Fibroblast of lung (primary cell): ENCODE results near the gene LHFPL2. TPM values are rescaled to one million over a fixed set of nuclear protein-coding genes. Genes with fewer than 3 reads are reported as not detected.

Experiments used
- DNase-seq, 2 donors: peaks; one replicate each; pipeline versions ENCODE4 v3.0.0 to v3.0.0-alpha.2; 2010; ENCODE audit warnings: low read depth in 2 of 2
- H2AFZ ChIP-seq: 2 replicates; pipeline ENCODE4 v1.5.1; 2012; ENCODE audit warnings: low read length, control low read depth, inconsistent platforms
- H3K27ac ChIP-seq: 2 replicates; pipeline ENCODE4 v1.5.1; 2011; ENCODE audit warnings: low read length, control low read depth; ENCODE audit not compliant: insufficient read depth
- H3K27me3 ChIP-seq: 2 replicates; pipeline ENCODE4 v1.5.1; 2011; ENCODE audit warnings: mild to moderate bottlenecking, low read length; ENCODE audit not compliant: control insufficient read depth, insufficient read depth
- H3K36me3 ChIP-seq: 2 replicates; pipeline ENCODE4 v1.5.1; 2011; ENCODE audit warnings: low read length; ENCODE audit not compliant: control insufficient read depth, insufficient read depth
- H3K4me1 ChIP-seq: 2 replicates; pipeline ENCODE4 v1.5.1; 2011; ENCODE audit warnings: low read length; ENCODE audit not compliant: control insufficient read depth, insufficient read depth; ENCODE audit errors: extremely low read depth
- H3K4me2 ChIP-seq: 2 replicates; pipeline ENCODE4 v1.5.1; 2011; ENCODE audit warnings: low read length, control low read depth; ENCODE audit not compliant: insufficient read depth; ENCODE audit errors: extremely low read depth
- H3K4me3 ChIP-seq, 4 experiments: fragments of 200-600 bp in 1 of 4; sonication (generic) in 1 of 4; replicated peaks in 1 of 4; 2 replicates each; pipeline ENCODE4 v1.5.1; 2011 to 2016; ENCODE audit warnings: low read length in 4 of 4, low read depth in 3 of 4, mild to moderate bottlenecking in 3 of 4, control low read depth in 2 of 4, inconsistent platforms in 1 of 4, mixed read lengths in 1 of 4; ENCODE audit not compliant: insufficient read depth in 1 of 4; ENCODE audit errors: control extremely low read depth in 1 of 4
- H3K79me2 ChIP-seq: 2 replicates; pipeline ENCODE4 v1.5.1; 2012; ENCODE audit warnings: mild to moderate bottlenecking, low read length, inconsistent platforms; ENCODE audit not compliant: control insufficient read depth, insufficient read depth
- H3K9ac ChIP-seq: 2 replicates; pipeline ENCODE4 v1.5.1; 2011; ENCODE audit warnings: mild to moderate bottlenecking, low read length, control low read depth; ENCODE audit not compliant: insufficient read depth
- H3K9me3 ChIP-seq: 2 replicates; pipeline ENCODE4 v1.5.1; 2012; ENCODE audit warnings: low read depth, low read length; ENCODE audit not compliant: control insufficient read depth, insufficient read depth
- H4K20me1 ChIP-seq: 2 replicates; pipeline ENCODE4 v1.5.1; 2011; ENCODE audit warnings: low read length; ENCODE audit not compliant: control insufficient read depth, insufficient read depth; ENCODE audit errors: extremely low read depth
- CTCF ChIP-seq, 2 donors: IDR thresholded peaks in 1 of 2; conservative IDR thresholded peaks in 1 of 2; 1 replicate in 1 of 2; 2 replicates in 1 of 2; pipeline ENCODE4 v1.5.1; 2011 to 2012; ENCODE audit warnings: low read length in 2 of 2, control low read depth in 1 of 2, inconsistent platforms in 1 of 2, low read depth in 1 of 2, mild to moderate bottlenecking in 1 of 2
- EZH2 ChIP-seq: IDR thresholded peaks from 2 replicates; pipeline ENCODE4 v1.5.1; 2012; ENCODE audit warnings: low read length, control low read depth, mild to moderate bottlenecking; ENCODE audit errors: missing control alignments
- polyA plus RNA-seq, 2 donors: library from polyadenylated mRNA; depleted of rRNA in 1 of 2; stranded (reverse) in 1 of 2; unstranded in 1 of 2; fragments of >200 nt; gene quantifications; 2 replicates each; pipeline ENCODE4 v1.2.1, GENCODE V29; 2011 to 2012; ENCODE audit warnings: missing spikeins in 1 of 2
- total RNA-seq: library from RNA; depleted of rRNA; stranded (reverse); fragments of >200 nt; gene quantifications from 2 replicates; pipeline ENCODE4 v1.2.1, GENCODE V29; 2014

LHFPL2 gene
- total and polyA plus RNA-seq, 2 donors (not counting 1 experiment from before 2014, with no cell fraction given), result 13.7 to 51.4 TPM

GRCh38 chr5:78610636-78611035 is 37.9 kb downstream of the LHFPL2 start:
- H3K9me3 ChIP-seq, result no peaks in the 10 kb centered on the region
- peaks cover 17% of the 10 kb centered on the region for H3K4me1 ChIP-seq
- H3K4me3 ChIP-seq, result no peak overlapping the region
- peak overlapping the region; percentile 44 for H3K27ac ChIP-seq
- no peaks in the 10 kb centered on the region for H4K20me1 ChIP-seq
- H3K4me2 ChIP-seq, result no peak overlapping the region
- H3K36me3 ChIP-seq, result no peaks in the 10 kb centered on the region
- no peaks in the 10 kb centered on the region for H3K27me3 ChIP-seq
- H3K9ac ChIP-seq, result no peak overlapping the region
- no peak for TF ChIP-seq EZH2
- TF ChIP-seq CTCF (conservative IDR thresholded peaks at IDR 0.05 in 1 of 2, IDR thresholded peaks at IDR 0.05 in 1 of 2; ENCODE audit: low read depth in 1 of 2, low read length in 2 of 2), result no peak
- H2AFZ ChIP-seq, result no peak overlapping the region
- DNase-seq, result peak in 1 of 2 donors; percentile 64
- H3K79me2 ChIP-seq, result no peaks in the 10 kb centered on the region

- Histone ChIP-seq H3K36me3 (no peaks in the 10 kb centered on the region), H3K4me3 (no peak overlapping the region), H3K4me2 (peak overlapping the region; percentile 15), H2AFZ (no peak overlapping the region), H3K9ac (no peak overlapping the region), H3K9me3 (no peaks in the 10 kb centered on the region), H3K4me1 (peaks cover 20% of the 10 kb centered on the region), H3K27me3 (no peaks in the 10 kb centered on the region), H3K27ac (peak overlapping the region; percentile 44), H4K20me1 (no peaks in the 10 kb centered on the region), H3K79me2 (no peaks in the 10 kb centered on the region)
- no peak for TF ChIP-seq CTCF (conservative IDR thresholded peaks at IDR 0.05 in 1 of 2, IDR thresholded peaks at IDR 0.05 in 1 of 2; ENCODE audit: low read depth in 1 of 2, low read length in 2 of 2)
- TF ChIP-seq EZH2, result no peak
- DNase-seq, result peak in 1 of 2 donors; percentile 88
These were observed 38.4 kb downstream of the LHFPL2 start for GRCh38 chr5:78610163-78610583.

GRCh38 chr5:78607864-78608263 is 40.7 kb downstream of the LHFPL2 start:
- Histone ChIP-seq H3K9ac (no peak overlapping the region), H3K9me3 (no peaks in the 10 kb centered on the region), H2AFZ (no peak overlapping the region), H3K27me3 (no peaks in the 10 kb centered on the region), H3K4me3 (no peak overlapping the region), H3K79me2 (no peaks in the 10 kb centered on the region), H4K20me1 (no peaks in the 10 kb centered on the region), H3K4me2 (no peak overlapping the region), H3K36me3 (no peaks in the 10 kb centered on the region), H3K4me1 (peaks cover 23% of the 10 kb centered on the region), H3K27ac (no peak overlapping the region)
- no peak for DNase-seq
- no peak for TF ChIP-seq CTCF (conservative IDR thresholded peaks at IDR 0.05 in 1 of 2, IDR thresholded peaks at IDR 0.05 in 1 of 2; ENCODE audit: low read depth in 1 of 2, low read length in 2 of 2)
- no peak for TF ChIP-seq EZH2
